GM21619 (cell line): ENCODE measurements around the gene EFNA4.

ENCODE experiments used
- ATAC-seq: cut with Tn5 transposase; IDR thresholded peaks from one replicate; pipeline ENCODE4 v1.9.1; 2021; ENCODE audit not compliant: unreplicated experiment

EFNA4 gene

DNA sequence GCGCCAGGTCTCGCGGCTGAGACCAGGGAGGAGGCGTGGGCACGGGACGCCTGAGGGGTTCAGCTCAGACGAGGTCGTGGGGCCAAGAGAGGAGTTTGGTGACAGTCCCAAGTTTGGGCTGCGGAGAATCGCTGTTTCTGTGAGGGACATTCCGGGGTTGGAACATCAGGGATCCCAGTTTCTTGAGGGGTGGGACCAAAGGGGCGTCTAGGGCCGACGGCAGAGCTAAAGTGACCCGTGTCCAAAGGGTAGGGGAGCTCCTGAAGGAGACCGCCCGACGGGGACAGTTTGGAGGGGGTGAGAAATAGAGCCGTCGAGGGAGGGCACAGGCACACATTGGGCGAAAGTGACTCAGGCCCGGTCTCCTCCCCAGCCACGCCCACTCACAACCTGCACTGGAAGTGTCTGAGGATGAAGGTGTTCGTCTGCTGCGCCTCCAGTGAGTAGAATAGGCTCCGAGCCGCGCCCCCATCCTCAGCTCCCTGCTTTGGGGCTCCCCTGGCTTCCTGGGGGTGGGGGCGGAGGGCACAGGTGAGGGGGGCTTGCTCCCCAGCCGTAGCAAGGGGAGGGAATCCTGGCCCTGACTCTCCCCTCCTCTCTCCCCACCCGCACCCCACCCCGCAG, 22.1 kb downstream of the EFNA4 start:
- ATAC-seq: no peak

DNA sequence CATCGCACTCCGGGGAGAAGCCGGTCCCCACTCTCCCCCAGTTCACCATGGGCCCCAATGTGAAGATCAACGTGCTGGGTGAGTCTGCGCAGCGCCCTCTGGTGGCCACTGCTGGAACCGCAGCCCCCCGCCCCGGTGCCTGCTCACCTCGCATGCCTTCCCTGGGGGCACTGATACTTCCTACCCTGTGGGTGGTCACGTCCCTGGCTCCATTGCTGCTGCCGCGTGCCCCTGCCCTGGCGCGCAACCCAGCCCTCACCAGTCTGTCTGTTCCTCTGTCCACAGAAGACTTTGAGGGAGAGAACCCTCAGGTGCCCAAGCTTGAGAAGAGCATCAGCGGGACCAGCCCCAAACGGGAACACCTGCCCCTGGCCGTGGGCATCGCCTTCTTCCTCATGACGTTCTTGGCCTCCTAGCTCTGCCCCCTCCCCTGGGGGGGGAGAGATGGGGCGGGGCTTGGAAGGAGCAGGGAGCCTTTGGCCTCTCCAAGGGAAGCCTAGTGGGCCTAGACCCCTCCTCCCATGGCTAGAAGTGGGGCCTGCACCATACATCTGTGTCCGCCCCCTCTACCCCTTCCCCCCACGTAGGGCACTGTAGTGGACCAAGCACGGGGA, 22.7 kb downstream of the EFNA4 start:
- ATAC-seq: no peak

DNA sequence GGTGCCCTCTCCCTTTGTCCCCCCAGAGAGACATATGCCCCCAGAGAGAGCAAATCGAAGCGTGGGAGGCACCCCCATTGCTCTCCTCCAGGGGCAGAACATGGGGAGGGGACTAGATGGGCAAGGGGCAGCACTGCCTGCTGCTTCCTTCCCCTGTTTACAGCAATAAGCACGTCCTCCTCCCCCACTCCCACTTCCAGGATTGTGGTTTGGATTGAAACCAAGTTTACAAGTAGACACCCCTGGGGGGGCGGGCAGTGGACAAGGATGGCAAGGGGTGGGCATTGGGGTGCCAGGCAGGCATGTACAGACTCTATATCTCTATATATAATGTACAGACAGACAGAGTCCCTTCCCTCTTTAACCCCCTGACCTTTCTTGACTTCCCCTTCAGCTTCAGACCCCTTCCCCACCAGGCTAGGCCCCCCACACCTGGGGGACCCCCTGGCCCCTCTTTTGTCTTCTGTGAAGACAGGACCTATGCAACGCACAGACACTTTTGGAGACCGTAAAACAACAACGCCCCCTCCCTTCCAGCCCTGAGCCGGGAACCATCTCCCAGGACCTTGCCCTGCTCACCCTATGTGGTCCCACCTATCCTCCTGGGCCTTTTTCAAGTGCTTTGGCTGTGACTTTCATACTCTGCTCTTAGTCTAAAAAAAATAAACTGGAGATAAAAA, 23.5 kb downstream of the EFNA4 start:
- no peak for ATAC-seq

DNA sequence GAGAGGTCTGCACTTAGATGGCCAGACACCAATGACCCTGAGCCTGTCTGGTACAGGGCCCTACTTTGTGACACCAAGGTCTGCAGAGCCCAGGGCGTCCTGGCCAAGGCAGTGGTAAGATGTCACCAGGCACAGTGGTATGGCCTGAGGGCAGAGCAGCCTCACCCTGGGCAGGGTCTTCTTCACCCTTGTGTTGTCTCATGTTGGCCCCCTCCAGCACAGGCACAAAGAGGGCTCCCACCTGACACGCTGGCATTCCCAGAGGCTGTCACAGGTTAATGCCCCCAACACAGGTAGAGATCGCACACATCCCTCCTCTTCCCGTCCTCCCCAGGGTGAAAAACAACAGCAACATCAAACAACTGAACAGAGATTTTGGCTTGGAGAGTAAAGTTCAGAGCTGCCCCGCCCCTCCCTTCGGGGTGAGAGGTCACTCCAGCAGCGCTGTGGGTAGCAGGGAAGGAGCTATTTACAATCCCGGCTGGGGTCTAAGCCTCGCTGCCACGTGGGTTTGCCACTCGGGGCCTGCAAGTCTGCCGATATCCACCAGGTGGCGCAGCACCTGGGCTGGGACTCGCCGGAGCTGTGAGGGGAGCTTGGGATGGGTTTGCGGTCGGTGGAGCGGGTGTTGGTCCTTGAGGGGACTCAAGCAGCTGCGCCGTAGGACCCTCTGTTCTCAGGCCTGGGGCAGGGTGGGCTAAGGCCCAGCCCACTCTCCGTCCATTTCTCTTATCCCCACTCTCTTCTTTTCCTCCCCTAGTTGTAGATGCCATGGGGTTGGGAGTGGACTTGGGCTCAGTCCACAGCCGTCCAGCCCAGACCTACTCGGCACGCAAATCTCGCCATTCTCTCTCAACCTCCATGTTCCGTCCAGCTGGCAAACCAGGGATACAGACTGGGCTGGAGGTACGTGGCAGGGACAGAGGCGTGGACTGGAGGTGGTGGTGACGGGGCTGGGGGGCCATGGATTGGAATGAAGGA, 27.8 kb downstream of the EFNA4 start:
- no peak for ATAC-seq

- no peak for ATAC-seq
Observed at GRCh38 chr1:155092131-155092530, 28.6 kb downstream of the EFNA4 start.

DNA sequence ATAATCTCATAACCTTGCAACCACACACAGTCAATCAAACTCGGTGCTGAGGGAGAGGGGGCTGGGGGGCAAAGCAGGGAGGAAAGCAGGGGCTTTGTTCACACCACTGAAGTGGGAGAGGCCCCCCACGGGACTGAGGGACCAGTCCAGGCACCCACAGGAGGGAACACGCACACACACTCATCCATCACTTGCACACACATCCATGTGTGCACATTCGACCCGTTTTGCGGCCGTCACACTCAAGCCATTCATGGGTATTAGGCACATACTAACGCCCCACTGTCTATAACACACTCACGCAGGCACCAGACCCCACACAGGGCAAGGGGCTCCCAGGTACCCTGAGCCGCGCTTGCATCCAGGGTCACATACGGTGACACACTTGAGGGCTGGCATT, 29.1 kb downstream of the EFNA4 start:
- ATAC-seq: no peak

DNA sequence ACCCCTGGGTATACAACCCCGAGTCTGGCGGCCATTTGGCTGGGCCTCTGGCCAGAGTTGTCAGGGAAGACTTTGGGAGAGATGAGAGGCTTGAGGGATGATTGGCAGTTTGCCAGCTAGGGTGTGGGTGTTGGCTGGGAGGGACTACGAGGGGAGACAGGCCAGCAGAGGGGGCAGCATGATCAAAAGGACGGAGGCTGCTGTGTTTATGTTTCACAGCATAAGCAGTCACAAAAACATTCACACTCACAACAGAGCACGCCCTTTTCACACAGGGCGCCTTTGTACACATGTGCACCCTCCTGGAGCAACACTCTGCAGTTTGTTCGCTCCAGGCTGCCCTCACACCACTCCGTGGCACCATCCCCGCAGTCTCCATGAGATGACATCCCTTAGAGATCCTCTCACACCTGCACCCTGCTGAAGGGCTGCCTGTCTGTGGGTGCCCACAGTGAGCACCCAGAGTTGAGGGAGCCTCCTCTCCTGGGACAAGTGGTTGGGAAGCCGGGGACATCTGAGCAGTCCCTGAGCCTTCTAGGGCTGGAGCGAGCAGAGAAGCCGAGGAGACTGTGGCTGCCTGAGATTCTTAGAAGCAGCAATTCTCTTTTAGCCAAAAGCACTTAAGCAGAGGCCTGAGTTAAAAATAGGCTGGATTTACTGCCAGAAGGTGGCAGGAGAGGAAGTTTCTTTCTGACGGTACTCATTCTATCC, 30.5 kb downstream of the EFNA4 start:
- ATAC-seq: no peak

DNA sequence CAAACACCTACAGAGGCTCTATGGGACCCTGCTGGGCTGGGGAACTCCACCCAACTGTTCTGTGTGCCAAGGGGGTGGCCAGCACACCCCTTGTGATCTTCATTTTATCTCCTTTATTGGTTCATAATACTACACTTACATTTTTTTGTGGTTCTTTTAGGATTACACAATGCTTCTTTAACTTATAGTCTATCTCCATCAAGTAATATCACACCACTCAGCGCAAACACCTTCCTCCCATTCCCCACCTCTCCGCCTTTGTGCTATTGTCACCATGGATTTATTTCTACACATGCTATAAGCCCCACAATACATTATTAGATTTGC, 31.0 kb downstream of the EFNA4 start:
- ATAC-seq: no peak

DNA sequence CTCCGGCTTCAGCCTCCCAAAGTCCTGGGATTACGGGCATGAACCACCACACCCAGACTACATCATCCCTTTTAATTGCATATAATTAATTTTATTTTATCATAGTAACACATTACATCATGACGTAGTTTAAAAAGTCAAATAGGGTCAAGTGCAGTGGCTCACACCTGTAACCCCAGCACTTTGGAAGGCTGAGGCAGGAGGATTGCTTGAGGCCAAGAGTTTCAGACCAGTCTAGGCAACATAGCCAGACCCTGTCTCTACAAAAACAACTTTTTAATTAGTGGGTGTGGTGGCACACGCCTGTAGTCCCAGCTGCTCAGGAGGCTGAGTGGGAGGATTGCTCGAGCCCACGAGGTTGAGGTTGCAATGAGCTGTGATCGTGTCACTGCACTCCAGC, 35.8 kb downstream of the EFNA4 start:
- ATAC-seq: no peak

DNA sequence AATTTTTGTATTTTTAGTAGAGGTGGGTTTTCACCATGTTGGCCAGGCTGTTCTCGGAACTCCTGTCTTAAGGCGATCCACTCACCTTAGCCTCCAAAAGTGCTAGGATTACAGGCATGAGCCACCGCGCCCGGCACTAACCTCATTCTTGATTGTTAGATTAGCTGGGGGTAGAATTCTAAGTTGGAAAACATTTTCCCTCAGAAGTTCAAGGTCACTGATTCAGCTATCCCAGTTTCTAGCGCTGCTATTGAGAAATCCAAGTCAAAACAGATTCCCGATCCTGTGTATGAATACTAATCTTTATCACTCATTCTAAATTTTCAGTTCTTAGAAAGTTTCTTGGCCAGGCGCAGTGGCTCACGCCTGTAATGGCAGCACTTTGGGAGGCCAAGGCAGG, 39.8 kb downstream of the EFNA4 start:
- ATAC-seq: no peak

GRCh38 chr1:155104605-155105534, 41.3 kb downstream of the EFNA4 start:
- ATAC-seq: no peak

DNA sequence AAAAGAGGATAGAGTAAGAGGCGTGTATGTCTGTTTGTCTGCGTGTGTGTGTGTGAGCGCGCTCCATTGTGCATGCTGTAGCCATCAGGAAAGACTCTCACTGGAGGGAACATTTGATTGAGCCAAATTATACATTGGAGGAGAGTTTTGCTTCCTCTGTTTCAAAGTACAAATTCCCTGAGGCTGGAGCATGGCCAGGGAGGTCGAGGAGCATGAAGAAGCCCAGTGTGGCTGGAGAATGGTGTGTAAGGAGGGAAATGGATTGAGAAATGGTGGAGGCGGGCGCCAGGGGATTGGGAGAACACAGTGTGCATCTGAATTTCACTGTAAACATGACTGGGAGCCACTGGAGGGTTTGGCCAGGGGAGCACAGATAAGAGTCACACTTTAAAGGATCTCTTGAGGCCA, 42.1 kb downstream of the EFNA4 start:
- ATAC-seq: no peak

- ATAC-seq: no peak
Observed at GRCh38 chr1:155106862-155107261, 43.3 kb downstream of the EFNA4 start.

DNA sequence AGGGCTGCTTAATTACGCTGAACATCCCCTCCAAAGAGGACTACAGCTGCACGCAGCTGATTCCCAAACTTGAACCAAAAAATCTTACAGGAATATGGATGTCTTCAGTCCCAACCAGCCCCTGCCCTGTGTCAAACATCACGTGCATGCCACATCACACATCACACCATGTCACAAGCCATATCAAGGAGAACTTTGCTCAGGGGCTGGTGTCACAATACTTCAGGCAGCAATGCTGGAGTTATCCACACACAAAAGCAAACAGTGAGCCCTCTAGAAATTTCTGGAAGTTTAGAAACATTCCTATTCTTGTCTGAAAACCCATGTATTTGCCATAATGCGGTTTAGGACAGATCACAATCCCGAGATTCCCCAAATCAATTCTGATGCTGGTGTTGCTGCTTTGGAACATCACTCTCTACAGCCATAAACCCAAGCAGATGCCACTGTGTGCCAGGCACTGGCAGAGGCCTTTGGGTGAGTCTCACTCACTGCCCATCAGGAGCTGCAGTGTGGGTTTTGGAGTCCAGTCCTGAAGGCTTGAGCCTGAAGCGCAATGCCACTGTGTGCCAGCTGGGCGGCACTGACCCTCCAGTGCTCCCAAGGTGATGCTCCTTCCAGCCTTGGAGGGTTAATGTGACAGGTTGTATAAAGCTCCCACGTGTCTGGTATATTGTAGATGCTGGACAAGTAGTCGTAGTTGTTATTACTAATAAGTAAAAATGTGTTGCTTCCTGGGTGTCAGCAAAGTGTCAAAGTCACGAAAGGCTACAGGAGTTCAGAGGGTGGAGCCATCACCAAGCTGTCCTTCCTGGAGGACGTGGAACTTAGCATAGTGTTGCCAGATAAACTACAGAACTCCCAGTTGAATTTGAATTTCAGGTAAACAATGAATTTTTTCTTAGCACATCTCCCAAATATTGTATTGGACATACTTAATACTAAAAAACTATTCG, 44.0 kb downstream of the EFNA4 start:
- ATAC-seq: no peak

- no peak for ATAC-seq
Observed at GRCh38 chr1:155108296-155108695, 44.8 kb downstream of the EFNA4 start.

- ATAC-seq: no peak
Observed at GRCh38 chr1:155110381-155110780, 46.8 kb downstream of the EFNA4 start.

DNA sequence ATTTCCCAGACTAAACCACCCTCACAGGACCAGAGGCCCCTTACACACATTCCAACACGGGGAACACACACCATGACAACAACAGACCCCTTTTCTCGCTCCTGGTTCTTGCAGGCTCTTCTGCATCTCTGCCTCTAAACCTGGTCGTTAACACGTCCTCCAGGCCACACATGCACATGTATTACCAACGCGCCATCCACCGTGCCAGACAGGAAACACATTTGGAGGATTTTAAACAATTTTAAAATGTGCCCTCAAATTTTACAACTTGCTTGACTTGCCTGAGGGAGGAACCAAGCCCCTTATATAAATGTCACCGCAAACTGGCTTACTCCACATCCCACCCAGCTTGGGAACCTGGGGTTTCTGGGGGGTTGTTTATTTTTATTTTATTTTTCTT, 47.3 kb downstream of the EFNA4 start:
- no peak for ATAC-seq

- no peak for ATAC-seq
Observed at GRCh38 chr1:155113450-155113980, 50.0 kb downstream of the EFNA4 start.
